ENCODE measurements around the gene PCYT2. TPM values are rescaled to one million over a fixed set of nuclear protein-coding genes. Genes with fewer than 3 reads are reported as not detected.

PCYT2 gene
- total RNA-seq, 6 experiments from 2014 or later: 63.5 to 103 (median 89.3) TPM

- H3K4me3 ChIP-seq: no peak overlapping the region
- H3K27ac ChIP-seq: no peak overlapping the region
- peak in 1 of 3 donors; percentile 46 for DNase-seq
- intact Hi-C loops (cut with DNase I): no loop called here
- TF ChIP-seq, protein P1, sequence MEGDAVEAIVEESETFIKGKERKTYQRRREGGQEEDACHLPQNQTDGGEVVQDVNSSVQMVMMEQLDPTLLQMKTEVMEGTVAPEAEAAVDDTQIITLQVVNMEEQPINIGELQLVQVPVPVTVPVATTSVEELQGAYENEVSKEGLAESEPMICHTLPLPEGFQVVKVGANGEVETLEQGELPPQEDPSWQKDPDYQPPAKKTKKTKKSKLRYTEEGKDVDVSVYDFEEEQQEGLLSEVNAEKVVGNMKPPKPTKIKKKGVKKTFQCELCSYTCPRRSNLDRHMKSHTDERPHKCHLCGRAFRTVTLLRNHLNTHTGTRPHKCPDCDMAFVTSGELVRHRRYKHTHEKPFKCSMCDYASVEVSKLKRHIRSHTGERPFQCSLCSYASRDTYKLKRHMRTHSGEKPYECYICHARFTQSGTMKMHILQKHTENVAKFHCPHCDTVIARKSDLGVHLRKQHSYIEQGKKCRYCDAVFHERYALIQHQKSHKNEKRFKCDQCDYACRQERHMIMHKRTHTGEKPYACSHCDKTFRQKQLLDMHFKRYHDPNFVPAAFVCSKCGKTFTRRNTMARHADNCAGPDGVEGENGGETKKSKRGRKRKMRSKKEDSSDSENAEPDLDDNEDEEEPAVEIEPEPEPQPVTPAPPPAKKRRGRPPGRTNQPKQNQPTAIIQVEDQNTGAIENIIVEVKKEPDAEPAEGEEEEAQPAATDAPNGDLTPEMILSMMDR (IDR thresholded peaks at IDR 0.05): no peak
- TF ChIP-seq POLR2A (IDR thresholded peaks at IDR 0.05): no peak
- no peaks in the 10 kb centered on the region for H3K9me3 ChIP-seq
- WGBS (ENCODE audit: insufficient coverage, low coverage, low lambda C conversion rate, missing lambda C conversion rate): 87% methylated on average over 3 of the region's 16 CpGs
- H3K27me3 ChIP-seq: no peaks in the 10 kb centered on the region
- H3K36me3 ChIP-seq: peaks cover 0 to 55% (median 21%) of the 10 kb centered on the region in 4 donors
- no peak for ATAC-seq
- H3K4me1 ChIP-seq: peaks cover 0 to 44% (median 8%) of the 10 kb centered on the region in 4 donors
Observed at GRCh38 chr17:81905424-81905875, 5.7 kb downstream of the PCYT2 start.

- no peak for TF ChIP-seq POLR2A (IDR thresholded peaks at IDR 0.05)
- TF ChIP-seq, protein P1 (IDR thresholded peaks at IDR 0.05): no peak
- peaks cover 0 to 38% (median 8%) of the 10 kb centered on the region in 4 donors for H3K4me1 ChIP-seq
- intact Hi-C loops (cut with DNase I): no loop called here
- H3K36me3 ChIP-seq: peaks cover 0 to 55% (median 21%) of the 10 kb centered on the region in 4 donors
- no peaks in the 10 kb centered on the region for H3K27me3 ChIP-seq
- DNase-seq (no peak), ATAC-seq (no peak)
- H3K4me3 ChIP-seq: no peak overlapping the region
- WGBS (ENCODE audit: insufficient coverage, low coverage, low lambda C conversion rate, missing lambda C conversion rate): 100% methylated on average over 3 of the region's 28 CpGs
- H3K9me3 ChIP-seq: no peaks in the 10 kb centered on the region
- H3K27ac ChIP-seq: no peak overlapping the region
Observed at GRCh38 chr17:81904600-81905423, 6.4 kb downstream of the PCYT2 start.

- H3K4me1 ChIP-seq: peaks cover 0 to 31% (median 5%) of the 10 kb centered on the region in 4 donors
- WGBS (ENCODE audit: insufficient coverage, low coverage, low lambda C conversion rate, missing lambda C conversion rate): 72% methylated on average over 7 of the region's 24 CpGs
- no peak for DNase-seq
- H3K9me3 ChIP-seq: no peaks in the 10 kb centered on the region
- TF ChIP-seq, protein P1 (IDR thresholded peaks at IDR 0.05): no peak
- no peak for TF ChIP-seq POLR2A (IDR thresholded peaks at IDR 0.05)
- no peaks in the 10 kb centered on the region for H3K27me3 ChIP-seq
- no peak overlapping the region for H3K27ac ChIP-seq
- H3K36me3 ChIP-seq: peaks cover 0 to 52% (median 21%) of the 10 kb centered on the region in 4 donors
- ATAC-seq: no peak
- intact Hi-C loops (cut with DNase I): no loop called here
- no peak overlapping the region for H3K4me3 ChIP-seq
Observed at GRCh38 chr17:81903896-81904599, 7.2 kb downstream of the PCYT2 start.

- peaks cover 0 to 49% (median 18%) of the 10 kb centered on the region in 4 donors for H3K36me3 ChIP-seq
- ATAC-seq (peak in 2 of 4 donors; percentile 4 to 5), DNase-seq (no peak)
- intact Hi-C loops (cut with DNase I): no loop called here
- peaks cover 0 to 29% (median 5%) of the 10 kb centered on the region in 4 donors for H3K4me1 ChIP-seq
- H3K27me3 ChIP-seq: no peaks in the 10 kb centered on the region
- no peak overlapping the region for H3K27ac ChIP-seq
- TF ChIP-seq, protein P1 (IDR thresholded peaks at IDR 0.05): no peak
- TF ChIP-seq POLR2A (IDR thresholded peaks at IDR 0.05): no peak
- WGBS (ENCODE audit: insufficient coverage, low coverage, low lambda C conversion rate, missing lambda C conversion rate): no CpG with 5 or more reads among the region's 10 CpGs
- no peak overlapping the region for H3K4me3 ChIP-seq
- H3K9me3 ChIP-seq: no peaks in the 10 kb centered on the region
Observed at GRCh38 chr17:81903415-81903831, 7.8 kb downstream of the PCYT2 start.

Measured in right lobe of liver (tissue), 6 donors.